H1 (cell line): ENCODE measurements around the gene FHIP2A. TPM values are rescaled to one million over a fixed set of nuclear protein-coding genes. Genes with fewer than 3 reads are reported as not detected.

Source experiments
- SP1 ChIP-seq: IDR thresholded peaks from 2 replicates; pipeline ENCODE4 v1.6.1; 2011; ENCODE audit warnings: low read depth, low read length
- polyA plus RNA-seq, 7 experiments: library from polyadenylated mRNA; depleted of rRNA in 3 of 7; stranded (reverse) in 5 of 7; unstranded in 2 of 7; fragments of >200 nt in 5 of 7; fragments of 200-250 nt in 2 of 7; gene quantifications; 1 replicate in 5 of 7; 2 replicates in 1 of 7; 4 replicates in 1 of 7; pipeline versions ENCODE4 v1.2.1 to v1.2.3, GENCODE V29; 2011 to 2013; ENCODE audit warnings: missing spikeins in 2 of 7, mixed read lengths in 2 of 7
- total RNA-seq: library from RNA; stranded (reverse); fragmentation: NEBNext Ultra II Directional; extraction: Animal tissue kit (Norgen Biotek cat#: 25700); gene quantifications from 2 replicates; pipeline ENCODE4 v1.2.1, GENCODE V29; 2021

The FHIP2A gene
- total and polyA plus RNA-seq, 2 of the 8 experiments (the other 6 are each of a cell fraction or from before 2014, with no cell fraction given): 4.5 to 15.0 TPM

GRCh38 chr10:114855776-114856543 is 34.4 kb downstream of the FHIP2A start (continued):
- no peak for TF ChIP-seq SP1
